Measurements from ENCODE around the gene SPSB3. TPM values are rescaled to one million over a fixed set of nuclear protein-coding genes. Genes with fewer than 3 reads are reported as not detected.

SPSB3 gene
- total RNA-seq = 90.5 and 101 TPM in 2 replicates
- 81.4 and 96.4 TPM in 2 replicates for polyA plus RNA-seq

GRCh38 chr16:1782408-1783264, at the start of gene SPSB3, which contains the start of gene NUBP2:
SPSB3 (minus strand) TSS chr16:1782571; CDS start chr16:1781483, 1,088 bp downstream.
NUBP2 (plus strand) TSS chr16:1782960; CDS start chr16:1783021, 61 bp downstream.
- DNase-seq (ENCODE audit: low read depth in 1 of 2, low spot score in 1 of 2) = peak; percentile 100
- Histone ChIP-seq H3K4me3 (peak within 1 kb of the TSS; percentile 92), H3K9me3 (ENCODE audit: low read depth) (no peaks in the 10 kb centered on the region), H3K27ac (peak within 1 kb of the TSS; percentile 83), H3K27me3 (no peaks in the 10 kb centered on the region), H3K36me3 (no peaks in the 10 kb centered on the region), H3K4me1 (ENCODE audit: low read depth) (no peaks in the 10 kb centered on the region)
- no peak for TF ChIP-seq CTCF (IDR thresholded peaks at IDR 0.05; ENCODE audit: low read depth, low read length)

- TF ChIP-seq CTCF (IDR thresholded peaks at IDR 0.05; ENCODE audit: low read depth, low read length) = no peak
- H3K27ac ChIP-seq = no peak overlapping the region
Measured at GRCh38 chr16:1831186-1832075, 49.1 kb upstream of the SPSB3 start.

GRCh38 chr16:1830213-1830612, 47.8 kb upstream of the SPSB3 start:
- no peak for TF ChIP-seq CTCF (IDR thresholded peaks at IDR 0.05; ENCODE audit: low read depth, low read length)
- no peak for DNase-seq (ENCODE audit: low read depth in 1 of 2, low spot score in 1 of 2)
- Histone ChIP-seq H3K4me3 (no peak overlapping the region), H3K36me3 (no peaks in the 10 kb centered on the region), H3K9me3 (ENCODE audit: low read depth) (no peaks in the 10 kb centered on the region), H3K27me3 (no peaks in the 10 kb centered on the region), H3K27ac (no peak overlapping the region), H3K4me1 (ENCODE audit: low read depth) (peaks cover 17% of the 10 kb centered on the region)

More at GRCh38 chr16:1831186-1832075, 49.1 kb upstream of the SPSB3 start:
- H3K36me3 ChIP-seq = no peaks in the 10 kb centered on the region
- no peak for DNase-seq (ENCODE audit: low read depth in 1 of 2, low spot score in 1 of 2)
- peaks cover 14% of the 10 kb centered on the region for H3K4me1 ChIP-seq (ENCODE audit: low read depth)
- H3K9me3 ChIP-seq (ENCODE audit: low read depth) = no peaks in the 10 kb centered on the region
- no peaks in the 10 kb centered on the region for H3K27me3 ChIP-seq
- no peak overlapping the region for H3K4me3 ChIP-seq

GRCh38 chr16:1828645-1829410, 46.5 kb upstream of the SPSB3 start:
- Histone ChIP-seq H3K4me1 (ENCODE audit: low read depth) (peaks cover 17% of the 10 kb centered on the region), H3K4me3 (peak overlapping the region; percentile 83), H3K27me3 (no peaks in the 10 kb centered on the region), H3K27ac (no peak overlapping the region), H3K36me3 (no peaks in the 10 kb centered on the region), H3K9me3 (ENCODE audit: low read depth) (no peaks in the 10 kb centered on the region)
- TF ChIP-seq CTCF (IDR thresholded peaks at IDR 0.05; ENCODE audit: low read depth, low read length) = no peak
- no peak for DNase-seq (ENCODE audit: low read depth in 1 of 2, low spot score in 1 of 2)
